DND-41 (cell line): Measurements from ENCODE around the gene ACSS1.
"Not testable (repeated sequence)": the region's sequence is repeated elsewhere in the genome, so short reads cannot be mapped to it uniquely, and the experiment has no call there.

ENCODE experiments used
- ATAC-seq: fragments of 200-7000 bp; cut with Tn5 transposase; 3 replicates; pipeline ENCODE4 v1.9.1; 2021; ENCODE audit warnings: low read depth; ENCODE audit not compliant: insufficient read depth
- DNase-seq: peaks from one replicate; pipeline ENCODE4 v3.0.0-alpha.2; 2020
- H2AFZ ChIP-seq: 2 replicates; pipeline ENCODE4 v1.6.0; 2012; ENCODE audit warnings: low read depth, low read length
- H3K27ac ChIP-seq: 2 replicates; pipeline ENCODE4 v1.5.1; 2012; ENCODE audit warnings: low read length, inconsistent platforms
- H3K27me3 ChIP-seq: fragments of 200-600 bp; sonication (generic); 2 replicates; pipeline ENCODE4 v1.6.0; 2012; ENCODE audit warnings: low read length, mild to moderate bottlenecking, inconsistent platforms; ENCODE audit not compliant: insufficient read depth, poor library complexity
- H3K36me3 ChIP-seq: 2 replicates; pipeline ENCODE4 v1.5.1; 2012; ENCODE audit warnings: low read length, inconsistent platforms; ENCODE audit not compliant: insufficient read depth
- H3K4me1 ChIP-seq: 2 replicates; pipeline ENCODE4 v1.5.1; 2012; ENCODE audit warnings: mild to moderate bottlenecking, low read length; ENCODE audit not compliant: insufficient read depth
- H3K4me2 ChIP-seq: 2 replicates; pipeline ENCODE4 v1.6.0; 2012; ENCODE audit warnings: mild to moderate bottlenecking, moderate library complexity, low read length, inconsistent platforms; ENCODE audit not compliant: insufficient read depth
- H3K4me3 ChIP-seq, 2 experiments: fragments of 200-600 bp in 1 of 2; shearing (Covaris generic) in 1 of 2; 2 replicates each; pipeline ENCODE4 v1.5.1; 2012 to 2016; ENCODE audit warnings: inconsistent platforms in 2 of 2, low read length in 2 of 2, mild to moderate bottlenecking in 2 of 2, low read depth in 1 of 2, moderate library complexity in 1 of 2
- H3K79me2 ChIP-seq: 2 replicates; pipeline ENCODE4 v1.6.0; 2012; ENCODE audit warnings: low read length, inconsistent platforms; ENCODE audit not compliant: insufficient read depth
- H3K9ac ChIP-seq: 2 replicates; pipeline ENCODE4 v1.6.0; 2012; ENCODE audit warnings: low read depth, mild to moderate bottlenecking, inconsistent platforms, low read length, moderate library complexity
- H3K9me3 ChIP-seq: 2 replicates; pipeline ENCODE4 v1.5.1; 2012; ENCODE audit warnings: low read length, moderate library complexity, mild to moderate bottlenecking, inconsistent platforms; ENCODE audit not compliant: insufficient read depth, severe bottlenecking
- H4K20me1 ChIP-seq: 2 replicates; pipeline ENCODE4 v1.6.0; 2012; ENCODE audit warnings: low read length; ENCODE audit not compliant: insufficient read depth
- EZH2 ChIP-seq: IDR thresholded peaks from 3 replicates; pipeline ENCODE4 v1.6.1; 2012; ENCODE audit warnings: borderline replicate concordance, low read depth, mild to moderate bottlenecking, moderate library complexity, low read length, inconsistent platforms; ENCODE audit not compliant: severe bottlenecking
- TF ChIP-seq, protein P1 (sequence below): IDR thresholded peaks from 2 replicates; pipeline ENCODE4 v1.5.1; 2012; ENCODE audit warnings: borderline replicate concordance, low read length, moderate library complexity, mild to moderate bottlenecking; ENCODE audit not compliant: poor library complexity, severe bottlenecking; ENCODE audit errors: extremely low read depth

Gene ACSS1

DNA sequence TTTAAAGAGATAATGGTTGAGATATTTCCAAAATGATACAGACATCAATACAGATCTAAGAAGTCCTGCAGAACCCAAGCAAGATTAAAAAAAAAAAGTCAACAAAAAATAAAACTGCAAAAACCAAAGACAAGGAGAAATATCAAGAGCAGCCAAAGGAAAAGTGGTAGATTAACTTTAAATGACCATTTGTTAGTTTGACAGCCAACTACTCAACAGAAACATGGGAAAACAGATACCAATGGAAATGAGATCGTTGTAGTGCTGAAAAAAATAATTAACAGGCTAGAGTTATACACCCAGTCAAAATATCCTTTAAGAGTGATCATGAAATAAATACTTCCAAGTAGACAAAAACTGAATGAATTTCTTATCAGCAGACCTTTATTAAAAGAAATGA lies 54.9 kb downstream of the ACSS1 start:
- H3K27me3 ChIP-seq: no peaks in the 10 kb centered on the region
- ATAC-seq (no peak), DNase-seq (no peak)
- TF ChIP-seq, protein P1, sequence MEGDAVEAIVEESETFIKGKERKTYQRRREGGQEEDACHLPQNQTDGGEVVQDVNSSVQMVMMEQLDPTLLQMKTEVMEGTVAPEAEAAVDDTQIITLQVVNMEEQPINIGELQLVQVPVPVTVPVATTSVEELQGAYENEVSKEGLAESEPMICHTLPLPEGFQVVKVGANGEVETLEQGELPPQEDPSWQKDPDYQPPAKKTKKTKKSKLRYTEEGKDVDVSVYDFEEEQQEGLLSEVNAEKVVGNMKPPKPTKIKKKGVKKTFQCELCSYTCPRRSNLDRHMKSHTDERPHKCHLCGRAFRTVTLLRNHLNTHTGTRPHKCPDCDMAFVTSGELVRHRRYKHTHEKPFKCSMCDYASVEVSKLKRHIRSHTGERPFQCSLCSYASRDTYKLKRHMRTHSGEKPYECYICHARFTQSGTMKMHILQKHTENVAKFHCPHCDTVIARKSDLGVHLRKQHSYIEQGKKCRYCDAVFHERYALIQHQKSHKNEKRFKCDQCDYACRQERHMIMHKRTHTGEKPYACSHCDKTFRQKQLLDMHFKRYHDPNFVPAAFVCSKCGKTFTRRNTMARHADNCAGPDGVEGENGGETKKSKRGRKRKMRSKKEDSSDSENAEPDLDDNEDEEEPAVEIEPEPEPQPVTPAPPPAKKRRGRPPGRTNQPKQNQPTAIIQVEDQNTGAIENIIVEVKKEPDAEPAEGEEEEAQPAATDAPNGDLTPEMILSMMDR: no peak
- no peak for TF ChIP-seq EZH2
- H3K36me3 ChIP-seq: peaks cover 32% of the 10 kb centered on the region
- H3K27ac ChIP-seq: no peak overlapping the region
- no peaks in the 10 kb centered on the region for H4K20me1 ChIP-seq
- H2AFZ ChIP-seq: no peak overlapping the region
- H3K79me2 ChIP-seq: no peaks in the 10 kb centered on the region
- no peak overlapping the region for H3K9ac ChIP-seq
- H3K4me3 ChIP-seq: no peak overlapping the region
- H3K4me1 ChIP-seq: no peaks in the 10 kb centered on the region
- no peak overlapping the region for H3K4me2 ChIP-seq
- H3K9me3 ChIP-seq: no peaks in the 10 kb centered on the region

GRCh38 chr20:25001323-25001722 lies 56.6 kb downstream of the ACSS1 start:
- H3K4me3 ChIP-seq, H3K9ac ChIP-seq, H3K79me2 ChIP-seq, H3K4me2 ChIP-seq, ATAC-seq, H3K9me3 ChIP-seq, H4K20me1 ChIP-seq, H2AFZ ChIP-seq, H3K27ac ChIP-seq, DNase-seq, H3K4me1 ChIP-seq, H3K27me3 ChIP-seq: not testable (repeated sequence)
- peaks cover 15% of the 10 kb centered on the region for H3K36me3 ChIP-seq

- peaks cover under 1% of the 10 kb centered on the region for H3K4me1 ChIP-seq
- peaks cover 6% of the 10 kb centered on the region; the same call in 1 of the 2 replicates for H3K36me3 ChIP-seq
Observed at GRCh38 chr20:25000268-25000801, 57.6 kb downstream of the ACSS1 start.

DNA sequence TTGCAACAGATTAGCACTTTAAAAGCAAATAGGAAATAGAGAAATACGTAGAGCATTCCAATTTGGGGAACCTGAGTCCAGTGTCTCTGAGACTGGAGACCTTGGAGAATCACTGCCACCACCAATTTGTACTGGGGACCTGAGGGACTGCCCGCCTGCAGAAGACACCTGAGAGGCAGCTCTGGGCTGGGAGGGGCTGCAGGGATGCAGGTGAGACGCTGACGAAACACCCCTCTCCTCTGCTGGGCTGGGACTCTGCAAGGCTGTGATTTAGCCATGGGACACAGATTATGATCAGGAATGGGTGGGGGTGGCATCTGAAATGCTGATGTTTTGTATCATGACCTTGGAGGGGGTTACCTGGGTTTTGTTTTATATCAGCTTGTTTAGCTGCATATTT lies 58.4 kb downstream of the ACSS1 start:
- no peak overlapping the region for H3K27ac ChIP-seq
- 0 out of 2 replicates have a peak, but pooled peaks cover 2% of the 10 kb centered on the region for H3K36me3 ChIP-seq
- no peak overlapping the region for H2AFZ ChIP-seq
- no peaks in the 10 kb centered on the region for H3K27me3 ChIP-seq
- H3K4me1 ChIP-seq: peaks cover 8% of the 10 kb centered on the region
- ATAC-seq (no peak), DNase-seq (no peak)
- no peak overlapping the region for H3K9ac ChIP-seq
- no peak overlapping the region for H3K4me2 ChIP-seq
- H4K20me1 ChIP-seq: no peaks in the 10 kb centered on the region
- no peaks in the 10 kb centered on the region for H3K79me2 ChIP-seq
- TF ChIP-seq, protein P1: no peak
- no peak for TF ChIP-seq EZH2
- H3K4me3 ChIP-seq: no peak overlapping the region
- H3K9me3 ChIP-seq: no peaks in the 10 kb centered on the region

More at GRCh38 chr20:25000268-25000801, 57.6 kb downstream of the ACSS1 start:
- Histone ChIP-seq H3K9me3 (no peaks in the 10 kb centered on the region), H3K4me2 (no peak overlapping the region), H3K79me2 (no peaks in the 10 kb centered on the region), H3K27ac (no peak overlapping the region), H3K27me3 (no peaks in the 10 kb centered on the region), H3K4me3 (no peak overlapping the region), H4K20me1 (no peaks in the 10 kb centered on the region), H2AFZ (no peak overlapping the region), H3K9ac (no peak overlapping the region)
- ATAC-seq: no peak
- no peak for DNase-seq
- TF ChIP-seq, protein P1: no peak
- TF ChIP-seq EZH2: no peak
